ENCODE data around the gene PEX14.

The PEX14 gene

DNA sequence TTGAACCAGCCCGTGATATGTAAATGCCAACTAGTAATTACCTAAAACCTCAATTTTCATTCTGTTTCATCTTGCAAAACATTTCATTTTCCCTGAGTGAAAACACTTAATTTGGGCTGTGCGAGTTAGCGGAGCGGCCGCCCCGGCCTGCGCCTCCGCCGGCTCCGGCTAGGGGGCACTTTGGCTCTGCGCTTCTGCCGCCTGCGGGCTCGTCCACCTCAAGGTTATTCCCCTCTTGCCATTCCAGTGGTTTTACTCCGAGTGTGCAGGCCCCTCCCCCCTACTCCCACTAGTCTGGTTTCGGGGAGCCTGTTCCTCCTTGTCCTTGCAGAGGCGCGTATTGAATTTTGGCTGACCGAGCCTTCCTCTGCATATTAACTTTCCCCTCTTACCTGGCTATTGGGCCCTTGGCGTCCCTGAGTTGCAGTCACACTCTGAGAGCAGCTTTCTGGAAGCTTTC is 55.6 kb downstream of the PEX14 start:
- no peak for TF ChIP-seq FOXP2 (optimal IDR thresholded peaks at IDR 0.05; ENCODE audit: borderline replicate concordance, extremely low read depth, extremely low read length, insufficient read depth)
- TF ChIP-seq SIN3A (IDR thresholded peaks at IDR 0.05; ENCODE audit: borderline replicate concordance, insufficient read depth, low read length): no peak
- TF ChIP-seq, protein P1, sequence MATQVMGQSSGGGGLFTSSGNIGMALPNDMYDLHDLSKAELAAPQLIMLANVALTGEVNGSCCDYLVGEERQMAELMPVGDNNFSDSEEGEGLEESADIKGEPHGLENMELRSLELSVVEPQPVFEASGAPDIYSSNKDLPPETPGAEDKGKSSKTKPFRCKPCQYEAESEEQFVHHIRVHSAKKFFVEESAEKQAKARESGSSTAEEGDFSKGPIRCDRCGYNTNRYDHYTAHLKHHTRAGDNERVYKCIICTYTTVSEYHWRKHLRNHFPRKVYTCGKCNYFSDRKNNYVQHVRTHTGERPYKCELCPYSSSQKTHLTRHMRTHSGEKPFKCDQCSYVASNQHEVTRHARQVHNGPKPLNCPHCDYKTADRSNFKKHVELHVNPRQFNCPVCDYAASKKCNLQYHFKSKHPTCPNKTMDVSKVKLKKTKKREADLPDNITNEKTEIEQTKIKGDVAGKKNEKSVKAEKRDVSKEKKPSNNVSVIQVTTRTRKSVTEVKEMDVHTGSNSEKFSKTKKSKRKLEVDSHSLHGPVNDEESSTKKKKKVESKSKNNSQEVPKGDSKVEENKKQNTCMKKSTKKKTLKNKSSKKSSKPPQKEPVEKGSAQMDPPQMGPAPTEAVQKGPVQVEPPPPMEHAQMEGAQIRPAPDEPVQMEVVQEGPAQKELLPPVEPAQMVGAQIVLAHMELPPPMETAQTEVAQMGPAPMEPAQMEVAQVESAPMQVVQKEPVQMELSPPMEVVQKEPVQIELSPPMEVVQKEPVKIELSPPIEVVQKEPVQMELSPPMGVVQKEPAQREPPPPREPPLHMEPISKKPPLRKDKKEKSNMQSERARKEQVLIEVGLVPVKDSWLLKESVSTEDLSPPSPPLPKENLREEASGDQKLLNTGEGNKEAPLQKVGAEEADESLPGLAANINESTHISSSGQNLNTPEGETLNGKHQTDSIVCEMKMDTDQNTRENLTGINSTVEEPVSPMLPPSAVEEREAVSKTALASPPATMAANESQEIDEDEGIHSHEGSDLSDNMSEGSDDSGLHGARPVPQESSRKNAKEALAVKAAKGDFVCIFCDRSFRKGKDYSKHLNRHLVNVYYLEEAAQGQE (IDR thresholded peaks at IDR 0.05; ENCODE audit: insufficient read depth in 1 of 2, low read depth in 2 of 2, low read length in 2 of 2): no peak
- no peak for TF ChIP-seq POLR2AphosphoS5 (IDR thresholded peaks at IDR 0.05; ENCODE audit: low read depth, low read length)
- no peak for TF ChIP-seq TAF1 (IDR thresholded peaks at IDR 0.05; ENCODE audit: borderline replicate concordance, insufficient read depth, low read length)

DNA sequence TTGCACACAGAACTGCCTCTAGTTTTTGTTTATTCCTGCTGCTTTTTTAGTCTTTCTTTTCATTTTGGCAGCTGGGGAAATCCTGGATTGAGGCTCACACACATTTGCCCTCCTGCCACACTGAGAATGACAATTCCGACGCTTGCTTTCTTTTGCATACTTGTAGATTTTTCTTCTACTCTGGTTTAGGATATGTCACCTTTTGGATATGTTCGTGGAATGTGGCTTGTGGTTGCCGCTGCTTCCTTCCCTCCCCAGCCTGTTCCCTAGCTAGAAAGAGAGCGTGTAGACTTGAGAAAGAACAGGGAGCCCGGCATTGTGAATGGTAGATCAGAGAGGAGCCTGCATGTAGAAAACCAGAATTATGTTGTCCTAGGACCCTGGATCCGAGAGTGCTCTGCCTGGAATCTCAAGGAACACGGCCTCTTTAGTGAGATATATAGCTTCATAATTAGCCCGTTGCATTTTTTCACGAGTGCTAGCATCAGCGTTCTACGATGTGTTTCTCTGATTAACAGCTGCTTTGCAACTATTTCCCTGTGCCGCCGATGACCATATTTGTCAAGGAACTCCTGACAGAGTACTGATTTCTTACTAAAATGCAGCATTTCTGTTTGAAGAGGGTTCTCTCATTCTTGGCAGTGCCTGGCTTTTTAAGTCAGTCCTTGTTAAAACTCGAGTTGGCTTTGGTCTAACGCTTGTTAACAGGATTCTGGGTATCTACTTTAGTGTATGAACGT is 56.2 kb downstream of the PEX14 start:
- no peak for TF ChIP-seq SIN3A (IDR thresholded peaks at IDR 0.05; ENCODE audit: borderline replicate concordance, insufficient read depth, low read length)
- TF ChIP-seq, protein P1 (IDR thresholded peaks at IDR 0.05; ENCODE audit: insufficient read depth in 1 of 2, low read depth in 2 of 2, low read length in 2 of 2): no peak
- no peak for TF ChIP-seq POLR2AphosphoS5 (IDR thresholded peaks at IDR 0.05; ENCODE audit: low read depth, low read length)
- TF ChIP-seq FOXP2 (optimal IDR thresholded peaks at IDR 0.05; ENCODE audit: borderline replicate concordance, extremely low read depth, extremely low read length, insufficient read depth): no peak
- no peak for TF ChIP-seq TAF1 (IDR thresholded peaks at IDR 0.05; ENCODE audit: borderline replicate concordance, insufficient read depth, low read length)

DNA sequence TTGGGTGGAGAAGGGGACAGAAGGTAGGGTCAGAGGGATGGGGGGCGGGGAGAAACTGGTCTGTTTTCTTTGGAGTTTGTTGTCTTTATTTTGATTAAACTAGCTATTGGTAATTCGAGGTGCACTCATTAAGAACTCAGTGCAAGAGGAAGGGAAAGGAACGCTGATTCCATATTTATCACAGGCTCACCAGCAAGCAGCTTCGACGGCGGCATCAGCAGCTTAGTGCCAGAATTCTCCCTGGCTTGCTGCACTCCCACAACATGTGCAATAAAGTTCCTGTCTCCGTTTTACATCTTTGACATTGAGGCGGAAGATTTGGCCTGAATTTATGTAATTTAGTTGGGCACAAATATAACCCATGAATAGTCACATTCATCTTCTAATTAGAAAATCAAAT is 57.6 kb downstream of the PEX14 start:
- TF ChIP-seq FOXP2 (optimal IDR thresholded peaks at IDR 0.05; ENCODE audit: borderline replicate concordance, extremely low read depth, extremely low read length, insufficient read depth): no peak
- TF ChIP-seq TAF1 (IDR thresholded peaks at IDR 0.05; ENCODE audit: borderline replicate concordance, insufficient read depth, low read length): no peak
- no peak for TF ChIP-seq POLR2AphosphoS5 (IDR thresholded peaks at IDR 0.05; ENCODE audit: low read depth, low read length)
- TF ChIP-seq, protein P1 (IDR thresholded peaks at IDR 0.05; ENCODE audit: insufficient read depth in 1 of 2, low read depth in 2 of 2, low read length in 2 of 2): no peak
- no peak for TF ChIP-seq SIN3A (IDR thresholded peaks at IDR 0.05; ENCODE audit: borderline replicate concordance, insufficient read depth, low read length)

DNA sequence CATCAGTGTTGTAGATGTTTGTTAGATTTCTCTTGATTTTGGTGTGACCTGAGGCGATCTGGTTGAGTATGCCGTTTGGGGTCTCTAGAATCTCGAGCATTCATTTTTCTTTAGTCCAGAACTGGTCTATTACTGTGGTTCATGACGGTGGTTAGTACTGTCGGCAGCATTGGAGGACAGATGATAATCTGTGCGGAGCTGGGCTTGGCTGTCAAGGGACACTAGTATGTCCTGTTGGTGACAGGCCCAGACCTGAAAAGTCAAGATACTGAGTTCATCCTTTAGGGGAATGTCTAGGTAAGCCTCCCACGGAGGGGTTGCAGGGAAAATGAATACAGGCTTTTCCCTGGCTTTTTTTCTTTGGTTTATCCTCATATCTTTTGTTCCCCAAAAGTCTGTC is 59.8 kb downstream of the PEX14 start:
- no peak for TF ChIP-seq SIN3A (IDR thresholded peaks at IDR 0.05; ENCODE audit: borderline replicate concordance, insufficient read depth, low read length)
- TF ChIP-seq TAF1 (IDR thresholded peaks at IDR 0.05; ENCODE audit: borderline replicate concordance, insufficient read depth, low read length): no peak
- TF ChIP-seq, protein P1 (IDR thresholded peaks at IDR 0.05; ENCODE audit: insufficient read depth in 1 of 2, low read depth in 2 of 2, low read length in 2 of 2): no peak
- TF ChIP-seq FOXP2 (optimal IDR thresholded peaks at IDR 0.05; ENCODE audit: borderline replicate concordance, extremely low read depth, extremely low read length, insufficient read depth): no peak
- TF ChIP-seq POLR2AphosphoS5 (IDR thresholded peaks at IDR 0.05; ENCODE audit: low read depth, low read length): no peak
